ENCODE data around the gene DHX38. TPM values are rescaled to one million over a fixed set of nuclear protein-coding genes. Genes with fewer than 3 reads are reported as not detected.

The DHX38 gene
- total and polyA plus RNA-seq, 2 experiments from 2014 or later, result 32.9 to 42.2 TPM

DNA sequence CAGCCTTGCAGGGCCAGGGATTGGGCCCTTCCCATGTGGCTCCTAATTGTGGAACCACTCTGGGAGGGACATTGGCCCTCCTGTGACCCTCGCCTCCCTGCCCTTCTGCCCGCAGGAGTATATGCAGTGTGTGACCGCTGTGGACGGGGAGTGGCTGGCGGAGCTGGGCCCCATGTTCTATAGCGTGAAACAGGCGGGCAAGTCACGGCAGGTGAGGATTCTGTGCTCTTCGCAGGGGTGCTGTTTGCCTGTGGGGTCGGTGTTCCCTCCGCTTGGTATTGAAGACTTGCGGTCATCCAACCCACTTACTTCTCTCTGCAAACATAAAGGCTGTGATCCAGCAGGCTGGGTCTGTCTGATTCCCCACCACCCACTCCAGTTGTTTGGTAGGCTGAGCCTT lies 15.7 kb downstream of the DHX38 start:
- Histone ChIP-seq H3K4me1 (ENCODE audit: insufficient read depth) (no peaks in the 10 kb centered on the region), H3K79me2 (no peaks in the 10 kb centered on the region), H3K36me3 (replicated peaks; ENCODE audit: insufficient read depth, low read depth) (no peaks in the 10 kb centered on the region), H3K27ac (no peak overlapping the region), H2AFZ (no peak overlapping the region), H3K9me2 (replicated peaks; ENCODE audit: insufficient read depth) (no peaks in the 10 kb centered on the region), H4K20me1 (ENCODE audit: insufficient read depth, poor library complexity, severe bottlenecking) (no peaks in the 10 kb centered on the region), H3K27me3 (no peaks in the 10 kb centered on the region), H3K4me3 (no peak overlapping the region), H3K4me2 (no peak overlapping the region), H3K9me3 (ENCODE audit: low read depth) (no peaks in the 10 kb centered on the region)
- WGBS (ENCODE audit: low lambda C conversion rate, missing lambda C conversion rate), result over 99% methylated on average over 12 of the region's 12 CpGs
- DNase-seq (ENCODE audit: low spot score), result no peak
- TF ChIP-seq EZH2phosphoT487 (IDR thresholded peaks at IDR 0.05; ENCODE audit: low read depth, severe bottlenecking, unreplicated experiment) (no peak), EZH2 (IDR thresholded peaks at IDR 0.05; ENCODE audit: borderline replicate concordance) (no peak)
- TF ChIP-seq, protein P1, sequence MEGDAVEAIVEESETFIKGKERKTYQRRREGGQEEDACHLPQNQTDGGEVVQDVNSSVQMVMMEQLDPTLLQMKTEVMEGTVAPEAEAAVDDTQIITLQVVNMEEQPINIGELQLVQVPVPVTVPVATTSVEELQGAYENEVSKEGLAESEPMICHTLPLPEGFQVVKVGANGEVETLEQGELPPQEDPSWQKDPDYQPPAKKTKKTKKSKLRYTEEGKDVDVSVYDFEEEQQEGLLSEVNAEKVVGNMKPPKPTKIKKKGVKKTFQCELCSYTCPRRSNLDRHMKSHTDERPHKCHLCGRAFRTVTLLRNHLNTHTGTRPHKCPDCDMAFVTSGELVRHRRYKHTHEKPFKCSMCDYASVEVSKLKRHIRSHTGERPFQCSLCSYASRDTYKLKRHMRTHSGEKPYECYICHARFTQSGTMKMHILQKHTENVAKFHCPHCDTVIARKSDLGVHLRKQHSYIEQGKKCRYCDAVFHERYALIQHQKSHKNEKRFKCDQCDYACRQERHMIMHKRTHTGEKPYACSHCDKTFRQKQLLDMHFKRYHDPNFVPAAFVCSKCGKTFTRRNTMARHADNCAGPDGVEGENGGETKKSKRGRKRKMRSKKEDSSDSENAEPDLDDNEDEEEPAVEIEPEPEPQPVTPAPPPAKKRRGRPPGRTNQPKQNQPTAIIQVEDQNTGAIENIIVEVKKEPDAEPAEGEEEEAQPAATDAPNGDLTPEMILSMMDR (IDR thresholded peaks at IDR 0.05; ENCODE audit: poor library complexity), result no peak

DNA sequence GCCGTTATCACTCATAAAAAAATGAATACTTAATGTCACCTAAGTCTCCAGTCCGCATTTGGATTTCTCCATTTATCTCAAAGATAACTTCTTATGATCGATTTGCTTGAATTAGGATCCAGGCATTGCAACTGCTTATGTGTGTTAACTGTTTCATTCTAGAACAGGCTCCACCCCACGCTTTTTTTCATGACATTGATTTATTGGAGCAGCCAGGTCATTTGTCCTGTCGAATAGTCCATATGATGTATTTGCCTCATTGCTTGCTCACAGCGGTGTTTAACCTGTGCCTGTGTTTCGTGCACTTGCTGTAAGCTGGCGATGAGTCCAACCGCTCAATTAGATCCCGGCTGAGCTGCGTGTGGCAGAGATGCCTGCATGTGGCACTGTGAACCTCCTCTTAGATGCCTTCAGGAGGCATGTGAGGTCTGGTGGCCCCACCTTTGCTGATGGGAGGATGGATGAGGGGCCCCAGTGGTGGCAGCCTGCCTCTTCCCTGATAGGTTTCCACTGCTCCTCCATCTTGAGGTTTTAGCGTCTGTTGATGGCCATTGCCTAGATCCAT lies 16.4 kb downstream of the DHX38 start:
- TF ChIP-seq, protein P1 (IDR thresholded peaks at IDR 0.05; ENCODE audit: poor library complexity), result no peak
- TF ChIP-seq EZH2phosphoT487 (IDR thresholded peaks at IDR 0.05; ENCODE audit: low read depth, severe bottlenecking, unreplicated experiment) (no peak), EZH2 (IDR thresholded peaks at IDR 0.05; ENCODE audit: borderline replicate concordance) (no peak)
- H2AFZ ChIP-seq, result no peak overlapping the region
- H3K36me3 ChIP-seq (replicated peaks; ENCODE audit: insufficient read depth, low read depth), result no peaks in the 10 kb centered on the region
- WGBS (ENCODE audit: low lambda C conversion rate, missing lambda C conversion rate), result 94% methylated on average over 12 of the region's 12 CpGs
- no peaks in the 10 kb centered on the region for H3K9me2 ChIP-seq (replicated peaks; ENCODE audit: insufficient read depth)
- H3K4me1 ChIP-seq (ENCODE audit: insufficient read depth), result no peaks in the 10 kb centered on the region
- H3K27me3 ChIP-seq, result no peaks in the 10 kb centered on the region
- no peak overlapping the region for H3K4me3 ChIP-seq
- no peaks in the 10 kb centered on the region for H4K20me1 ChIP-seq (ENCODE audit: insufficient read depth, poor library complexity, severe bottlenecking)
- H3K4me2 ChIP-seq, result no peak overlapping the region
- no peak overlapping the region for H3K27ac ChIP-seq
- DNase-seq (ENCODE audit: low spot score), result no peak
- no peaks in the 10 kb centered on the region for H3K79me2 ChIP-seq
- H3K9me3 ChIP-seq (ENCODE audit: low read depth), result no peaks in the 10 kb centered on the region

DNA sequence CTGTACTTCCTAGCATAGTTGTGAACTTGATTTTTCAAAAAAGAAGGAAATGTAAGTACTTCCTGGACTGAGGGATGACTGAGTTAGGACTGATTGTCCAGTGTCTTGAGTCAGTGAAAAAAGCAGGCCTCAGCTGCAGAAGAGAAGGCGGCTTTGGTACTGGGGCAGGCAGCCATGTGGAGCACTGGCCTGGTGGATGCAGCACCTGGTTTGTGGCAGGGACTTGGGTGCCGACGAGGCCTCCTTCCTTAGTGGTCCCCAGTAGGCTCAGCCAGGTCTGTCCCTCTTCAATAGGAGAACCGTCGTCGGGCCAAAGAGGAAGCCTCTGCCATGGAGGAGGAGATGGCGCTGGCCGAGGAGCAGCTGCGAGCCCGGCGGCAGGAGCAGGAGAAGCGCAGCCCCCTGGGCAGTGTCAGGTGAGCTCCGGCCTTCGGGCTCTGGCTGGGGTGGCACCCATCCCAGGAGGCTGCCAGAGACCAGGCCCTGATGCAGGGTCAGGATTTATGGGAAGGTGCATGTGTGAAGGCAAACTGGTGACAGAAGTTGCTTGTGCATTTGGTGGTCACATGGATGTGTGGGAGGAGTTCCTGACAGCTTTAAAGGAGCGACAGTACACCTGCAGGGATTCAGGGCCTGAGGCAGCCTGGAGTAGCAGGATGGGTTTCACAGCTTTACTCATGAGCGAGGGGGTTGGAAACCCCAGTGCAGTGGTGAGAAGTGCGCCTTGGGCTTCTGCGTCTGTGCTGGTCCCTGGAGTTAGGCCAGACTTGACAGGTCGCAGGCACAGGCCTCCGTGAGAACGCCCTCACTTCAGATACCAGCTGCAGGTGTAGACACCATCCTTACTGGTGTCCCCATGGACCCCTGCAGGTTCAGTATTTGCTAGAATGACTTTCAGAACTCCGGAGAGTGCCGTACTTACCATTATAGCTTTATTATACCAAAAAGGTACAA lies 17.3 kb downstream of the DHX38 start:
- 97% methylated on average over 22 of the region's 23 CpGs for WGBS (ENCODE audit: low lambda C conversion rate, missing lambda C conversion rate)
- TF ChIP-seq EZH2 (IDR thresholded peaks at IDR 0.05; ENCODE audit: borderline replicate concordance) (no peak), EZH2phosphoT487 (IDR thresholded peaks at IDR 0.05; ENCODE audit: low read depth, severe bottlenecking, unreplicated experiment) (no peak)
- TF ChIP-seq, protein P1 (IDR thresholded peaks at IDR 0.05; ENCODE audit: poor library complexity), result no peak
- H3K36me3 ChIP-seq (replicated peaks; ENCODE audit: insufficient read depth, low read depth), result no peaks in the 10 kb centered on the region

More for the DNA sequence above, 17.3 kb downstream of the DHX38 start:
- no peak for DNase-seq (ENCODE audit: low spot score)
- no peak overlapping the region for H3K4me3 ChIP-seq
- H4K20me1 ChIP-seq (ENCODE audit: insufficient read depth, poor library complexity, severe bottlenecking), result no peaks in the 10 kb centered on the region
- H2AFZ ChIP-seq, result no peak overlapping the region
- no peaks in the 10 kb centered on the region for H3K9me3 ChIP-seq (ENCODE audit: low read depth)
- peak overlapping the region; percentile 27 for H3K27ac ChIP-seq
- H3K27me3 ChIP-seq, result no peaks in the 10 kb centered on the region
- H3K4me2 ChIP-seq, result no peak overlapping the region
- H3K9me2 ChIP-seq (replicated peaks; ENCODE audit: insufficient read depth), result no peaks in the 10 kb centered on the region
- H3K4me1 ChIP-seq (ENCODE audit: insufficient read depth), result no peaks in the 10 kb centered on the region
- H3K79me2 ChIP-seq, result no peaks in the 10 kb centered on the region
